NT2/D1 (cell line): ENCODE data around the gene FSTL4.

Source experiments
- SUZ12 ChIP-seq: IDR thresholded peaks from 2 replicates; pipeline ENCODE4 v1.6.1; 2011; ENCODE audit not compliant: insufficient read length, insufficient read depth; ENCODE audit errors: extremely low read depth
- YY1 ChIP-seq: IDR thresholded peaks from 2 replicates; pipeline ENCODE4 v1.6.1; 2011; ENCODE audit not compliant: insufficient read length, insufficient read depth
- ZNF274 ChIP-seq: IDR thresholded peaks from 2 replicates; pipeline ENCODE4 v1.6.1; 2011; ENCODE audit warnings: mild to moderate bottlenecking, low read depth, low read length

- TF ChIP-seq YY1: no peak
- no peak for TF ChIP-seq ZNF274
- no peak for TF ChIP-seq SUZ12
These were observed 283.5 kb downstream of the FSTL4 start for GRCh38 chr5:133328800-133329199.
